HepG2 (cell line): ENCODE measurements around the gene OSBPL1A. TPM values are rescaled to one million over a fixed set of nuclear protein-coding genes. Genes with fewer than 3 reads are reported as not detected.

ENCODE experiments used
- ATAC-seq: fragments of 200-7000 bp; cut with Tn5 transposase; 3 replicates; pipeline ENCODE4 v1.9.1; 2020; ENCODE audit warnings: mild to moderate bottlenecking, moderate library complexity
- BruUV-seq: library from RNA; stranded (reverse); fragments of 400-500 nt; replicated peaks from 2 replicates; lab custom pipeline; 2021; lab: Mats Ljungman, UMichigan
- CTCF ChIA-PET: fragments of 300-600 bp; formaldehyde crosslinking; extraction: SDS; loops from one replicate; lab custom pipeline; 2021; ENCODE audit warnings: low total read pairs, inconsistent platforms, low intra/inter-chr PET ratio; lab: Yijun Ruan, JAX
- POLR2A ChIA-PET: fragments of 350-600 bp; sonication (Branson Sonifier 250); formaldehyde crosslinking; loops from one replicate; lab custom pipeline; 2020; ENCODE audit warnings: antibody characterized with exemption, inconsistent platforms; lab: Yijun Ruan, JAX
- DNase-seq: peaks from one replicate; pipeline ENCODE4 v3.0.0-alpha.2; 2015; ENCODE audit warnings: low spot score
- FAIRE-seq: peaks from 3 replicates; lab custom pipeline; 2011; peaks lifted over from hg19 to GRCh38; lab: Jason Lieb, UNC
- H2AFZ ChIP-seq: one replicate; pipeline ENCODE4 v1.6.1; 2011; ENCODE audit warnings: low read length, inconsistent platforms
- H3K27ac ChIP-seq: fragments of 300-600 bp; 3 replicates; pipeline ENCODE4 v1.8.0; 2011; ENCODE audit warnings: mixed run types, mild to moderate bottlenecking, mixed read lengths, low read length, inconsistent platforms; ENCODE audit not compliant: insufficient read depth; ENCODE audit errors: extremely low read length
- H3K27me3 ChIP-seq, 2 experiments: fragments of 200-600 bp in 1 of 2; 2 replicates in 1 of 2; 3 replicates in 1 of 2; pipeline versions ENCODE4 v1.6.0 to v1.8.0; 2011; ENCODE audit warnings: low read length in 2 of 2, mild to moderate bottlenecking in 2 of 2, moderate library complexity in 2 of 2, inconsistent platforms in 1 of 2; ENCODE audit not compliant: insufficient read depth in 2 of 2, control insufficient read depth in 1 of 2
- H3K36me3 ChIP-seq, 2 experiments: fragments of 200-600 bp in 1 of 2; replicated peaks in 1 of 2; 2 replicates in 1 of 2; 3 replicates in 1 of 2; pipeline versions ENCODE4 v1.5.1 to v1.8.0; 2011; ENCODE audit warnings: low read length in 2 of 2, inconsistent platforms in 1 of 2; ENCODE audit not compliant: insufficient read depth in 2 of 2, control insufficient read depth in 1 of 2
- H3K4me1 ChIP-seq: 2 replicates; pipeline ENCODE4 v1.5.1; 2012; ENCODE audit warnings: low read length, inconsistent platforms; ENCODE audit not compliant: insufficient read depth
- H3K4me2 ChIP-seq: 2 replicates; pipeline ENCODE4 v1.6.0; 2011; ENCODE audit warnings: low read depth, low read length, inconsistent platforms
- H3K4me3 ChIP-seq, 3 experiments: fragments of 200-600 bp in 1 of 3; sonication (generic), shearing (Covaris generic) in 1 of 3; replicated peaks in 1 of 3; 2 replicates each; pipeline ENCODE4 v1.5.1; 2011 to 2016; ENCODE audit warnings: low read length in 3 of 3, inconsistent platforms in 2 of 3, low read depth in 2 of 3, mild to moderate bottlenecking in 2 of 3, control low read depth in 1 of 3, mixed read lengths in 1 of 3; ENCODE audit not compliant: insufficient read depth in 1 of 3
- H3K79me2 ChIP-seq: one replicate; pipeline ENCODE4 v1.6.1; 2011; ENCODE audit warnings: low read length, inconsistent platforms; ENCODE audit not compliant: insufficient read depth
- H3K9ac ChIP-seq: 2 replicates; pipeline ENCODE4 v1.6.0; 2011; ENCODE audit warnings: mild to moderate bottlenecking, low read depth, low read length, inconsistent platforms; ENCODE audit not compliant: insufficient read depth
- H3K9me3 ChIP-seq: 2 replicates; pipeline ENCODE4 v1.5.1; 2012; ENCODE audit warnings: mild to moderate bottlenecking, low read length
- H4K20me1 ChIP-seq: 2 replicates; pipeline ENCODE4 v1.6.0; 2011; ENCODE audit warnings: inconsistent platforms, mild to moderate bottlenecking, low read length, moderate library complexity; ENCODE audit not compliant: insufficient read depth
- ATF3 ChIP-seq: sonication (generic); formaldehyde crosslinking; IDR thresholded peaks from 2 replicates; pipeline ENCODE4 v1.4.0; 2020; ENCODE audit warnings: missing genetic modification reagents
- CEBPB ChIP-seq: IDR thresholded peaks from 2 replicates; pipeline ENCODE4 v1.6.1; 2011; ENCODE audit warnings: low read depth, low read length, improper control_type of control experiment, borderline replicate concordance
- CHCHD3 ChIP-seq: sonication (generic); formaldehyde crosslinking; IDR thresholded peaks from 2 replicates; pipeline ENCODE4 v1.8.0; 2022; ENCODE audit warnings: mild to moderate bottlenecking, missing genetic modification reagents, moderate library complexity
- FLYWCH1 ChIP-seq: sonication (generic); formaldehyde crosslinking; IDR thresholded peaks from 2 replicates; pipeline ENCODE4 v1.8.1; 2023; ENCODE audit warnings: mild to moderate bottlenecking, missing genetic modification reagents
- FOXA1 ChIP-seq, 2 experiments: fragments of 450-650 bp in 1 of 2; sonication (generic) in 1 of 2; formaldehyde crosslinking in 1 of 2; IDR thresholded peaks; 2 replicates each; pipeline versions ENCODE4 v1.4.0 to v1.6.1; 2016 to 2020; ENCODE audit warnings: missing genetic modification reagents in 1 of 2
- FOXA3 ChIP-seq: IDR thresholded peaks from 2 replicates; pipeline ENCODE4 v1.6.1; 2016; ENCODE audit warnings: missing genetic modification reagents, missing compliant biosample characterization
- FOXP1 ChIP-seq, 2 experiments: fragments of 450-650 bp in 1 of 2; IDR thresholded peaks; 2 replicates each; pipeline ENCODE4 v1.6.1; 2017 to 2018; ENCODE audit warnings: antibody characterized with exemption in 1 of 2
- HDAC1 ChIP-seq: sonication (generic); formaldehyde crosslinking; IDR thresholded peaks from 2 replicates; pipeline ENCODE4 v1.5.1; 2020; ENCODE audit warnings: mild to moderate bottlenecking, missing genetic modification reagents
- HMG20A ChIP-seq: IDR thresholded peaks from 2 replicates; pipeline ENCODE4 v1.6.1; 2016; ENCODE audit warnings: borderline replicate concordance
- KAT2B ChIP-seq: fragments of 150-350 bp; IDR thresholded peaks from 2 replicates; pipeline ENCODE4 v1.6.1; 2014; ENCODE audit warnings: low read depth, low read length, borderline replicate concordance
- POLR2AphosphoS2 ChIP-seq: IDR thresholded peaks from 2 replicates; pipeline ENCODE4 v1.6.1; 2011; ENCODE audit warnings: low read depth, low read length, improper control_type of control experiment
- PRMT3 ChIP-seq: sonication (generic); formaldehyde crosslinking; IDR thresholded peaks from 2 replicates; pipeline ENCODE4 v1.8.1; 2022; ENCODE audit warnings: low read depth, mild to moderate bottlenecking, moderate library complexity, missing genetic modification reagents, borderline replicate concordance
- TAF15 ChIP-seq: fragments of 200-400 bp; formaldehyde crosslinking; IDR thresholded peaks from one replicate; pipeline ENCODE4 v1.6.1; 2018; ENCODE audit warnings: mild to moderate bottlenecking, low read depth, low read length; ENCODE audit not compliant: poor library complexity, severe bottlenecking
- TFDP1 ChIP-seq: IDR thresholded peaks from 2 replicates; pipeline ENCODE4 v1.6.1; 2016; ENCODE audit warnings: missing compliant biosample characterization, missing genetic modification reagents, borderline replicate concordance
- YEATS2 ChIP-seq: sonication (generic); formaldehyde crosslinking; IDR thresholded peaks from 2 replicates; pipeline ENCODE4 v1.4.0; 2020; ENCODE audit warnings: missing genetic modification reagents, borderline replicate concordance
- ZNF329 ChIP-seq: sonication (generic); formaldehyde crosslinking; IDR thresholded peaks from 2 replicates; pipeline ENCODE4 v1.9.0; 2021; ENCODE audit warnings: low read depth, mild to moderate bottlenecking, missing genetic modification reagents
- ZNF337 ChIP-seq: sonication (generic); formaldehyde crosslinking; IDR thresholded peaks from 2 replicates; pipeline ENCODE4 v1.5.1; 2020; ENCODE audit warnings: missing genetic modification reagents, low read depth, mild to moderate bottlenecking, borderline replicate concordance
- ZNF670 ChIP-seq: sonication (generic); formaldehyde crosslinking; IDR thresholded peaks from 2 replicates; pipeline ENCODE4 v1.8.0; 2022; ENCODE audit warnings: mild to moderate bottlenecking, missing genetic modification reagents, borderline replicate concordance
- WGBS: methylation state at CpG from one replicate; pipeline ENCODE4 v1.1.6; 2017; ENCODE audit warnings: low lambda C conversion rate; 5-methylcytosine and 5-hydroxymethylcytosine counted together
- in situ Hi-C: cut with HindIII; loops from 2 replicates; pipeline ENCODE4 v1.10.0; 2017; ENCODE audit warnings: low pct_unique_long_range_greater_than_20kb; ENCODE audit not compliant: extremely low pct_ligation_motif_present
- intact Hi-C: fragments of 100-400 bp; cut with micrococcal nuclease; formaldehyde crosslinking; loops from one replicate; pipeline ENCODE4 v1.10.0; 2022; ENCODE audit not compliant: unreplicated experiment
- polyA plus RNA-seq, 8 experiments: library from polyadenylated mRNA; depleted of rRNA in 3 of 8; stranded (reverse) in 7 of 8; unstranded in 1 of 8; fragments of >200 nt; fragmentation: Illumina TruSeq in 4 of 8; extraction: Trizol in 4 of 8; gene quantifications; 2 replicates each; pipeline versions ENCODE4 v1.2.1 to v1.2.3, GENCODE V29; 2011 to 2016; ENCODE audit warnings: low read depth in 4 of 8, missing spikeins in 1 of 8, mixed read lengths in 1 of 8; ENCODE audit not compliant: insufficient read depth in 1 of 8
- total RNA-seq, 5 experiments: library from RNA; depleted of rRNA; stranded (reverse); fragments of >200 nt; fragmentation: Illumina TruSeq; extraction: Trizol; gene quantifications; 2 replicates each; pipeline ENCODE4 v1.2.3, GENCODE V29; 2016; ENCODE audit warnings: low read depth in 1 of 5
- TF ChIP-seq, protein P1 (sequence below): sonication (generic); formaldehyde crosslinking; IDR thresholded peaks from 2 replicates; pipeline ENCODE4 v1.5.0; 2020; ENCODE audit warnings: mild to moderate bottlenecking, low read depth, missing genetic modification reagents, borderline replicate concordance

The OSBPL1A gene
- total and polyA plus RNA-seq, 2 of the 13 experiments (the other 11 are each of a cell fraction or from before 2014, with no cell fraction given), result 0.02 TPM; not detected in 1

DNA sequence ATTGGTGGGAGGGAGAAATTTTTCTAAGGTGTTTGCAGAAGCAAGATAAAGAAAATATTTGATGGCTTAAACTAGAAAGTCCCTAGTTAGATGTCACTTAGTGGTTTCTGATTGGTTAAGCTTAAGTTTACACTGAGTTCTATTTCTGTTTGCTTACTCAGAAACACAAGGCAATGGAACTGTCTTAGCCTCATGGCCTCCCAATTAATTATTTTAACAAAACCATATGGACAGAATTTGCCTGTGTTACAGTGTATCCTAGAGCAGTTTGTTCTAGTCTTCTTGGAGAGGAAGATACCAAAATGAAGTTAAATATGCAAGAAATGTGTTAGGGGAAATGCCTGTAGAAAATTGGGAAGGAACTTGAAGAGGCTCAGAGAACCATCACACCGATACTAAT is 24.2 kb upstream of the OSBPL1A start:
- CTCF ChIA-PET, result no interaction called here
- no peaks in the 10 kb centered on the region for H4K20me1 ChIP-seq
- no peak overlapping the region for H3K9ac ChIP-seq
- no peaks in the 10 kb centered on the region for H3K4me1 ChIP-seq
- TF ChIP-seq ZNF670 (CRISPR knock-in tag) (no peak), FOXA1 (IDR thresholded peaks at IDR 0.05) (no peak), FOXA1 (CRISPR knock-in tag; IDR thresholded peaks at IDR 0.05) (no peak), FOXP1 (IDR thresholded peaks at IDR 0.05) (no peak), FOXP1 (CRISPR knock-in tag; IDR thresholded peaks at IDR 0.05) (no peak), CHCHD3 (CRISPR knock-in tag) (no peak), PRMT3 (no peak), FOXA3 (no peak), HDAC1 (CRISPR knock-in tag) (no peak), TAF15 (no peak)
- ATAC-seq, result no peak
- in situ Hi-C loops, result no loop called here
- 0% methylated on average over 1 of the region's 1 CpG for WGBS
- BruUV-seq, result no TSS peak
- H3K27me3 ChIP-seq, result peaks cover 0 to 4% of the 10 kb centered on the region in 2 experiments; a peak in 1 of 5 replicates
- H3K79me2 ChIP-seq, result no peaks in the 10 kb centered on the region
- no peak for DNase-seq
- intact Hi-C loops, result no loop called here
- H3K27ac ChIP-seq, result no peak overlapping the region
- no peaks in the 10 kb centered on the region for H3K36me3 ChIP-seq
- no peak overlapping the region for H3K4me2 ChIP-seq
- FAIRE-seq, result no peak
- peaks cover 8% of the 10 kb centered on the region; the same call in 1 of the 2 replicates for H3K9me3 ChIP-seq
- POLR2A ChIA-PET, result no interaction called here
- H2AFZ ChIP-seq, result no peak overlapping the region
- no peak overlapping the region for H3K4me3 ChIP-seq

DNA sequence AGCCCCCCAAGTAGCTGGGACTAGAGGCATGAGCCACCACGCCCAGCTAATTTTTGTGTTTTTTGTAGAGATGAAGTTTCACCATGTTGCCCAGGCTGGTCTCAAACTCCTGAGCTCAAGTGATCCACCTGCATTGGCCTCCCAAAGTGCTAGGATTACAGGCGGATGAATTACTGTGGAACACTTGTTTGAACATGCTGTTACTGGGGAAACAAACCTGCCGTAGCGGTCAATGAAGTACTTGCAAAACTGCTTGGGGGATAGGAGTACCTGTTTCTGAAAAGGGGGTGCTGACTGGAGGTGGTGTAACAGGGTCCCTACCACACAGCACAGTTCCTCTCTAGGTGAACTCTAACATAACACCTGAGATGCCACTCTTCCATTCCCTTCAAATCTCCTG is 22.9 kb upstream of the OSBPL1A start:
- ATAC-seq, result no peak
- Histone ChIP-seq H3K27me3 (peaks cover 0 to 10% of the 10 kb centered on the region in 2 experiments; a peak in 1 of 5 replicates), H2AFZ (no peak overlapping the region), H3K4me1 (no peaks in the 10 kb centered on the region), H3K4me3 (no peak overlapping the region), H3K27ac (no peak overlapping the region), H3K9ac (no peak overlapping the region), H4K20me1 (no peaks in the 10 kb centered on the region), H3K4me2 (no peak overlapping the region), H3K36me3 (no peaks in the 10 kb centered on the region), H3K9me3 (peaks cover 2% of the 10 kb centered on the region; the same call in 1 of the 2 replicates), H3K79me2 (no peaks in the 10 kb centered on the region)
- FAIRE-seq, result no peak
- DNase-seq, result no peak
- 56% methylated on average over 3 of the region's 4 CpGs for WGBS
- CTCF ChIA-PET, result no interaction called here
- POLR2A ChIA-PET, result no interaction called here
- no TSS peak for BruUV-seq
- intact Hi-C loops, result no loop called here
- in situ Hi-C loops, result no loop called here
- TF ChIP-seq, protein P1, sequence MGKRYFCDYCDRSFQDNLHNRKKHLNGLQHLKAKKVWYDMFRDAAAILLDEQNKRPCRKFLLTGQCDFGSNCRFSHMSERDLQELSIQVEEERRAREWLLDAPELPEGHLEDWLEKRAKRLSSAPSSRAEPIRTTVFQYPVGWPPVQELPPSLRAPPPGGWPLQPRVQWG, result no peak
- no peak for TF ChIP-seq CEBPB
- TF ChIP-seq ATF3 (CRISPR knock-in tag), result no peak
- TF ChIP-seq KAT2B, result no peak
- no peak for TF ChIP-seq HMG20A (CRISPR knock-in tag)
- no peak for TF ChIP-seq YEATS2 (CRISPR knock-in tag)
- no peak for TF ChIP-seq ZNF337 (CRISPR knock-in tag)
- no peak for TF ChIP-seq ZNF329 (CRISPR knock-in tag)
- no peak for TF ChIP-seq TFDP1 (CRISPR knock-in tag)
- TF ChIP-seq FLYWCH1 (CRISPR knock-in tag), result no peak
- no peak for TF ChIP-seq POLR2AphosphoS2
